GM10248 (cell line): ENCODE data around the gene VANGL1.
"Not testable (repeated sequence)": the region's sequence is repeated elsewhere in the genome, so short reads cannot be mapped to it uniquely, and the experiment has no call there.

ENCODE experiments used
- CTCF ChIA-PET: fragments of 300-600 bp; sonication (Branson Sonifier 250); formaldehyde crosslinking; extraction: SDS; loops from one replicate; lab custom pipeline; 2021; ENCODE audit warnings: antibody characterized with exemption; lab: Yijun Ruan, JAX
- POLR2A ChIA-PET: fragments of 350-650 bp; sonication (Branson Sonifier 250); formaldehyde crosslinking; extraction: SDS; loops from one replicate; lab custom pipeline; 2020; ENCODE audit warnings: antibody characterized with exemption; lab: Yijun Ruan, JAX
- DNase-seq: peaks from one replicate; pipeline ENCODE4 v3.0.0; 2012; ENCODE audit errors: extremely low spot score
- TF ChIP-seq, protein P1 (sequence below): IDR thresholded peaks from 2 replicates; pipeline ENCODE4 v1.5.1; 2012; ENCODE audit warnings: mild to moderate bottlenecking, low read depth; ENCODE audit errors: extremely low read depth, missing control alignments, control extremely low read depth

Gene VANGL1

DNA sequence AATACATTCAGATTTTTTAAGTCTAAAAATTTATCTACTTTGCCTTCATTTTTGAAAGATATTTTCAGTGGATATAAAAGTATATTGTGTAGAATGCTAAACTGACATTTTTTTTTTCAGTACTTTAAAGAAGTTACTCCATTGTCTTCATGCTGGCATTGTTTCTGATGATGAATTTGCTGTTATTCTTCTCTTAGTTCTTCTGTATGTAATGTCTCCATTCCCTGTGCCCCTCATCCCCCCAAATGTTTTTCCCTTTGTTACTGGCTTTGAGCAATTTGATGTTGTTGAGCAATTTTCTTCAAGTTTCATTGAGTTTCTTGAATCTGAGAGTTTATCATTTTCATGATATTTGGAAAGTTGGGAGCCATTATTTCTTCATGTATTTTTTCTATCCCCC is 20.8 kb upstream of the VANGL1 start:
- no peak for DNase-seq
- CTCF ChIA-PET, result no interaction called here
- POLR2A ChIA-PET, result no interaction called here
- TF ChIP-seq, protein P1, sequence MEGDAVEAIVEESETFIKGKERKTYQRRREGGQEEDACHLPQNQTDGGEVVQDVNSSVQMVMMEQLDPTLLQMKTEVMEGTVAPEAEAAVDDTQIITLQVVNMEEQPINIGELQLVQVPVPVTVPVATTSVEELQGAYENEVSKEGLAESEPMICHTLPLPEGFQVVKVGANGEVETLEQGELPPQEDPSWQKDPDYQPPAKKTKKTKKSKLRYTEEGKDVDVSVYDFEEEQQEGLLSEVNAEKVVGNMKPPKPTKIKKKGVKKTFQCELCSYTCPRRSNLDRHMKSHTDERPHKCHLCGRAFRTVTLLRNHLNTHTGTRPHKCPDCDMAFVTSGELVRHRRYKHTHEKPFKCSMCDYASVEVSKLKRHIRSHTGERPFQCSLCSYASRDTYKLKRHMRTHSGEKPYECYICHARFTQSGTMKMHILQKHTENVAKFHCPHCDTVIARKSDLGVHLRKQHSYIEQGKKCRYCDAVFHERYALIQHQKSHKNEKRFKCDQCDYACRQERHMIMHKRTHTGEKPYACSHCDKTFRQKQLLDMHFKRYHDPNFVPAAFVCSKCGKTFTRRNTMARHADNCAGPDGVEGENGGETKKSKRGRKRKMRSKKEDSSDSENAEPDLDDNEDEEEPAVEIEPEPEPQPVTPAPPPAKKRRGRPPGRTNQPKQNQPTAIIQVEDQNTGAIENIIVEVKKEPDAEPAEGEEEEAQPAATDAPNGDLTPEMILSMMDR, result no peak

DNA sequence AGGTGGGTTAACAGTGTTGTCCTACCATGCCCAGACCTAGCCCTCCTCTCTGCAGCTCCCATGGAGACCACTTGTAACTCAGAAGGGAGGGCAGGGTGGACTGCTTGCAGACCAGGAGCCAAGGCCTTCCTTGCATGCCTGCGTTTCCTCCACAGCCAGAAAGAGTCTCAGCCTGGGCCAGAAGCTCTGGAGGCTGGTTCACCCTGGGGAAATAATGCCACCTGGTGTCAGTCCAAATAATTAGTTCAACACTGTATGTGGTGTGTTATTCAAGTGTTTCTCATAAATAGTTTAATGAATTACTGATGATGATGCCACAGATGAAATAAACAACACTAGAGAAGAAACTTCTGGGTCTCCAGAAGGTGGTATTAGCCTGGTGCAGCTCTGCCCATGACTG is 16.9 kb upstream of the VANGL1 start:
- ChIA-PET POLR2A (no interaction called here), CTCF (interaction anchor here (2.2 kb wide), 1 partner anchor 82 kb away, joined by 8 read pairs; no protein-coding TSS in a partner anchor)
- TF ChIP-seq, protein P1, result no peak
- DNase-seq, result no peak

DNA sequence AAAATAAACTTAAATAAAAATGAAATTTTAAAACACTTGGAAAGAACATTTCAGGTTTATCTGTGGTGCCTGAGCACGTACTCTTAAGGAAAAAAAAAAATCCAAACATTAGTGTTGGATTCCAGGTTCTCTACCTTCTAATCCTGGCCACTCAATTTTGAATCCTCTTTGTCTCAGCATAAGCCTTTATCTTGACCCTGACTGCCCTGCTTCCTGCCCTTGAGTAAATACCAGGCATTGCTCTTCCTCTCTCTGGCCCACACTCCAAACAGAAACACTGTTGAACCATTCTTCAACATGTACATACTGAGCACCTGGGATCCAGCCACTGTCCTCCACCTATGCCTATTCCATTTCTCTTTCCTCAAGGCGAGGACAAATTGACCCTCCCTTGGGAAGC is 11.4 kb upstream of the VANGL1 start:
- CTCF ChIA-PET, result interaction anchor here (0.7 kb wide), 1 partner anchor 22 kb away, joined by 3 read pairs; no protein-coding TSS in a partner anchor

DNA sequence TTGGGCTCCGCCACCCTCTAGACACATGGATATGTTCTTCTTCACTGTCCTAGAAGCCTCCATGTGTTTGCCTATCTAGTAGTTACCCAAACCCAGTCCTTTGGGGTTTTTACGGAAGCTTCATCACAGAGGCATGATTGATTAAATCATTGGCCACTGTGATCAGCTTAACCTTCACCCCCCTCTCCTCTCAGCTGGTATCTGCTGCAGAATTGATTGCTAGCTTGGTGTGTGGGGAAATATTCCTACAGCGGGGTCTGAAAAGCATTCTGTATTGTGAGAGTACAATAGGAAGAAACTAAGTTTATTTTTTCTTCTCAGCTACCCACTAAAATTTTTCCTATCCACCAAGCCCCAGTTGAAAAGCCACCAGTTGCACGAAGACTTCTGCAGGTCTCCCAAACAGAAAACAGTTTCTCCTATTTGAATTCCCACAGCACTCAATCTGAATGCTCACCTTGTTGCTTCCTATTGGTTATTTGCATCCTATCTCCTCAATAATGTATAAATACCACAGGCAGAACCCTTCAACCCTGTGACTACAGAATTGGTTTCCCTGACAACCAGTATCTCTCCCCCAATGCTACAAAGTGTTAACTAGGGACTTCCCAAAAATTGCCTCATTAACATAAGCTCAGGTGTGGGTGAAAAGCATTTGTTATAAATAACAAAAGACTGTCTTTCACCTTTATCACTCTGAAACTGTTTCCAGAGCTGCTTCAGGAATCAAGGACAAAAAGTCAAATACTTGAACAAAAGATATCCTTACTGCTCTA is 9.3 kb upstream of the VANGL1 start:
- TF ChIP-seq, protein P1, result no peak
- POLR2A ChIA-PET, result no interaction called here
- DNase-seq, result no peak
- CTCF ChIA-PET, result interaction anchor here (1.1 to 1.6 kb wide), 3 partner anchors 24 to 37 kb away, joined by 3 to 6 read pairs (median 3); no protein-coding TSS in a partner anchor

More for the DNA sequence above, 11.4 kb upstream of the VANGL1 start:
- POLR2A ChIA-PET, result no interaction called here
- TF ChIP-seq, protein P1, result no peak
- no peak for DNase-seq

DNA sequence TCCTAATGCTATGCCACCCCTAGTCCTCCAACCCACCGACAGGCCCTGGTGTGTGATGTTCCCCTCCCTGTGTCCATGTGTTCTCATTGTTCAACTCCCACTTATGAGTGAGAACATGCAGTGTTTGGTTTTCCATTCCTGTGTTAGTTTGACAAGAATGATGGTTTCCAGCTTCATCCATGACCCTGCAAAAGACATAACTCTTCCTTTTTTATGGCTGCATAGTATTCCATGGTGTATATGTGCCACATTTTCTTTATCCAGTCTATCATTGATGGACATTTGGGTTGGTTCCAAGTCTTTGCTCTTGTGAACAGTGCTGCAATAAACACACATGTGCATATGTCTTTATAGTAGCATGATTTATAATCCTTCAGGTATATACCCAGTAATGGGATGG is 8.2 kb upstream of the VANGL1 start:
- CTCF ChIA-PET, result interaction anchor here (1.0 to 1.3 kb wide), 2 partner anchors 29 to 73 kb away, joined by 3 to 4 read pairs; no protein-coding TSS in a partner anchor

DNA sequence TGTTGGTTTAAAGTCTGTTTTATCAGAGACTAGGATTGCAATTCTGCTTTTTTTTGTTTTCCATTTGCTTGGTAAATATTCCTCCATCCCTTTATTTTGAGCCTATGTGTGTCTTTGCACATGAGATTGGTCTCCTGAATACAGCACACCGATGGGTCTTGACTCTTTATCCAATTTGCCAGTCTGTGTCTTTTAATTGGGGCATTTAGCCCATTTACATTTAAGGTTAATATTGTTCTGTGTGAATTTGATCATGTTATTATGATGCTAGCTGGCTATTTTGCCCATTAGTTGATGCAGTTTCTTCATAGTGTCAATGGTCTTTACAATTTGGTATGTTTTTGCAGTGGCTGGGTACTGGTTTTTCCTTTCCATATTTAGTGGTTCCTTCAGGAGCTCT is 4.5 kb upstream of the VANGL1 start:
- CTCF ChIA-PET, DNase-seq, POLR2A ChIA-PET: not testable (repeated sequence)

More for the DNA sequence above, 8.2 kb upstream of the VANGL1 start:
- DNase-seq, POLR2A ChIA-PET: not testable (repeated sequence)

DNA sequence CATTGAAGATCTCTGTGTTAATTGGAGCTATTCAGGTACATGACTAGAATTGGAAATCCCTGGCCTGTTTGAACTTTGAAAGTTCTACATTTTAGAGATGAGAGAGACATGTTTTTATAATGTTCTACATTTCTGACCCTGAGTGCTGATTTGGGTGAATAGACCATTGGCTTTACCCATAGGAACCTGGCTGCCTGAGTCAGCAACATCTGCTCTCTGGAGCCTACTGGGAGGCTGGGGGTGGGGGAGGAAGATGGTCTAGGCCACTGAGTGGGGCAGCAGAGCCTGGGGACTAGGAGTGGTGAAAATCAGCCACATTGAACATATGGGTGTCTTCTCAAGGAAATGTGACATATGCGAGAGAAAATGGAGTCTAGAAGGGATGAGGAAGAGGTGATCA is 1.4 kb upstream of the VANGL1 start:
- ChIA-PET POLR2A (no interaction called here), CTCF (interaction anchor here (0.9 to 1.2 kb wide), 2 partner anchors 9 to 32 kb away, joined by 3 to 5 read pairs; no protein-coding TSS in a partner anchor)
- no peak for DNase-seq
- TF ChIP-seq, protein P1, result no peak
